Measurements from ENCODE around the gene MYLK.
"Not testable (repeated sequence)": the region's sequence is repeated elsewhere in the genome, so short reads cannot be mapped to it uniquely, and the experiment has no call there.

DNA sequence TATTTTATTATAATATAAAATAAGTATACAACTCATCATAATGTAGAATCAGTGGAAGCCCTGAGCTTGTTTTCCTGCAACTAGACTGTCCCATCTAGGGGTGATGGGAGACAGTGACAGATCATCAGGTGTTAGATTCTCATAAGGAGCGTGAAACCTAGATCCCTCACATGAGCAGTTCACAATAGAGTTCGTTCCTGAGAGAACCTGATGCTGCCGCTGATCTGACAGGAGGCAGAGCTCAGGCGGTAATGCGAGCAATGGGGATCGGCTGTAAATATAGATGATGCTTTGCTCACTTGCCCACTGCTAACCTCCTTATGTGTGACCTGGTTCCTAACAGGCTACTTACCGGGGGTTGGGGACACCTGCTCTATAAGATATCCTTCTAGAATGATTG is 272.5 kb downstream of the MYLK start:
- TF ChIP-seq, protein P1, sequence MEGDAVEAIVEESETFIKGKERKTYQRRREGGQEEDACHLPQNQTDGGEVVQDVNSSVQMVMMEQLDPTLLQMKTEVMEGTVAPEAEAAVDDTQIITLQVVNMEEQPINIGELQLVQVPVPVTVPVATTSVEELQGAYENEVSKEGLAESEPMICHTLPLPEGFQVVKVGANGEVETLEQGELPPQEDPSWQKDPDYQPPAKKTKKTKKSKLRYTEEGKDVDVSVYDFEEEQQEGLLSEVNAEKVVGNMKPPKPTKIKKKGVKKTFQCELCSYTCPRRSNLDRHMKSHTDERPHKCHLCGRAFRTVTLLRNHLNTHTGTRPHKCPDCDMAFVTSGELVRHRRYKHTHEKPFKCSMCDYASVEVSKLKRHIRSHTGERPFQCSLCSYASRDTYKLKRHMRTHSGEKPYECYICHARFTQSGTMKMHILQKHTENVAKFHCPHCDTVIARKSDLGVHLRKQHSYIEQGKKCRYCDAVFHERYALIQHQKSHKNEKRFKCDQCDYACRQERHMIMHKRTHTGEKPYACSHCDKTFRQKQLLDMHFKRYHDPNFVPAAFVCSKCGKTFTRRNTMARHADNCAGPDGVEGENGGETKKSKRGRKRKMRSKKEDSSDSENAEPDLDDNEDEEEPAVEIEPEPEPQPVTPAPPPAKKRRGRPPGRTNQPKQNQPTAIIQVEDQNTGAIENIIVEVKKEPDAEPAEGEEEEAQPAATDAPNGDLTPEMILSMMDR (IDR thresholded peaks at IDR 0.05) = not testable (repeated sequence)
- TF ChIP-seq EP300, POLR2A, POLR2AphosphoS5 (IDR thresholded peaks at IDR 0.05): not testable (repeated sequence)

Measured in suprapubic skin (tissue), 4 donors.